ENCODE measurements around the gene LIME1. TPM values are rescaled to one million over a fixed set of nuclear protein-coding genes. Genes with fewer than 3 reads are reported as not detected.

Gene LIME1
- total and polyA plus RNA-seq, 8 donors, result 2.6 to 46.6 (median 3.5) TPM

- no peaks in the 10 kb centered on the region for H3K36me3 ChIP-seq
- H3K4me1 ChIP-seq, result no peaks in the 10 kb centered on the region
- no peak for TF ChIP-seq CTCF (IDR thresholded peaks at IDR 0.05)
- no peaks in the 10 kb centered on the region for H3K27me3 ChIP-seq
- intact Hi-C loops (cut with DNase I), result no loop called here
- H3K4me3 ChIP-seq, result no peak overlapping the region
- DNase-seq (peak in 2 of 6 donors; percentile 0 to 4), ATAC-seq (no peak), FAIRE-seq (no peak)
- WGBS, 2 donors, result 66 to 70% methylated on average over 8 of the region's 8 CpGs
- no peaks in the 10 kb centered on the region for H3K9me3 ChIP-seq
- no peak overlapping the region for H3K27ac ChIP-seq
Observed at GRCh38 chr20:63756648-63756991, 20.2 kb downstream of the LIME1 start.

- intact Hi-C loops (cut with DNase I), result no loop called here
Observed at GRCh38 chr20:63758152-63758551, 21.7 kb downstream of the LIME1 start.

GRCh38 chr20:63759377-63759901 lies 23.0 kb downstream of the LIME1 start:
- H3K36me3 ChIP-seq, result no peaks in the 10 kb centered on the region
- no peak overlapping the region for H3K27ac ChIP-seq
- H3K27me3 ChIP-seq, result no peaks in the 10 kb centered on the region
- H3K4me3 ChIP-seq, result no peak overlapping the region
- no peaks in the 10 kb centered on the region for H3K9me3 ChIP-seq
- FAIRE-seq, result no peak
- intact Hi-C loops (cut with DNase I), result no loop called here
- DNase-seq, result peak in 1 of 6 donors; percentile 13
- TF ChIP-seq CTCF (IDR thresholded peaks at IDR 0.05), result no peak
- ATAC-seq, result no peak
- no peaks in the 10 kb centered on the region for H3K4me1 ChIP-seq
- WGBS, 2 donors, result 85 to 86% methylated on average over 7 of the region's 7 CpGs

More at GRCh38 chr20:63758152-63758551, 21.7 kb downstream of the LIME1 start:
- Histone ChIP-seq H3K36me3 (no peaks in the 10 kb centered on the region), H3K4me3 (no peak overlapping the region), H3K27ac (no peak overlapping the region), H3K4me1 (no peaks in the 10 kb centered on the region), H3K9me3 (no peaks in the 10 kb centered on the region), H3K27me3 (no peaks in the 10 kb centered on the region)
- FAIRE-seq (no peak), DNase-seq (peak in 1 of 6 donors; percentile 7), ATAC-seq (no peak)
- 84 to 87% methylated on average over 5 to 7 of the region's 7 CpGs for WGBS, 2 donors
- no peak for TF ChIP-seq CTCF (IDR thresholded peaks at IDR 0.05)

- TF ChIP-seq CTCF (IDR thresholded peaks at IDR 0.05), result no peak
- Histone ChIP-seq H3K27ac (no peak overlapping the region), H3K27me3 (no peaks in the 10 kb centered on the region), H3K4me1 (no peaks in the 10 kb centered on the region), H3K9me3 (no peaks in the 10 kb centered on the region), H3K36me3 (no peaks in the 10 kb centered on the region), H3K4me3 (no peak overlapping the region)
- WGBS, 2 donors, result 82% methylated on average over 16 of the region's 16 CpGs
- peak in 1 of 6 donors; percentile 31 for DNase-seq
- intact Hi-C loops (cut with DNase I), result no loop called here
- ATAC-seq, result no peak
- FAIRE-seq, result no peak
Observed at GRCh38 chr20:63765082-63765873, 28.8 kb downstream of the LIME1 start.

GRCh38 chr20:63765902-63766301 lies 29.4 kb downstream of the LIME1 start:
- DNase-seq, result peak in 1 of 6 donors; percentile 16
- Histone ChIP-seq H3K27me3 (no peaks in the 10 kb centered on the region), H3K4me3 (no peak overlapping the region), H3K4me1 (no peaks in the 10 kb centered on the region), H3K9me3 (no peaks in the 10 kb centered on the region), H3K36me3 (no peaks in the 10 kb centered on the region), H3K27ac (no peak overlapping the region)
- 95% methylated on average over 5 to 7 of the region's 7 CpGs for WGBS, 2 donors
- FAIRE-seq, result no peak
- intact Hi-C loops (cut with DNase I), result no loop called here
- TF ChIP-seq CTCF (IDR thresholded peaks at IDR 0.05), result no peak
- ATAC-seq, result no peak
